Activated T-helper 2 cell treated with anti-CD3 and anti-CD28 coated beads, Interferon-gamma antibody, Interleukin-2, Interleukin-4, amounts not matched to agents 10 μg/mL and 5 μg/mL and 100 μg/mL, durations not matched to agents 14 hours and 24 hours and 36 hours (primary cell): Measurements from ENCODE around the gene RUNX2. TPM values are rescaled to one million over a fixed set of nuclear protein-coding genes. Genes with fewer than 3 reads are reported as not detected.
"Not testable (repeated sequence)": the region's sequence is repeated elsewhere in the genome, so short reads cannot be mapped to it uniquely, and the experiment has no call there.

ENCODE experiments used
- DNase-seq: peaks from one replicate; pipeline ENCODE4 v3.0.0; 2021; ENCODE audit warnings: low spot score
- H3K27ac Mint-ChIP-seq: one replicate; pipeline ENCODE4 v1.8.0; 2021; ENCODE audit warnings: mixed read lengths
- H3K27me3 Mint-ChIP-seq: one replicate; pipeline ENCODE4 v1.8.0; 2021; ENCODE audit warnings: low read depth, mixed read lengths
- H3K36me3 Mint-ChIP-seq: one replicate; pipeline ENCODE4 v1.8.0; 2021; ENCODE audit warnings: low read depth, mixed read lengths
- H3K4me1 Mint-ChIP-seq: one replicate; pipeline ENCODE4 v1.8.0; 2021; ENCODE audit warnings: low read depth, mixed read lengths
- H3K4me3 Mint-ChIP-seq: one replicate; pipeline ENCODE4 v1.8.0; 2021; ENCODE audit warnings: low read depth, mild to moderate bottlenecking, moderate library complexity, mixed read lengths
- H3K9me3 Mint-ChIP-seq: one replicate; pipeline ENCODE4 v1.8.0; 2021; ENCODE audit warnings: mixed read lengths
- intact Hi-C: fragments of 100-400 bp; cut with micrococcal nuclease; formaldehyde crosslinking; loops from one replicate; pipeline ENCODE4 v1.15.1; 2023
- total RNA-seq: library from RNA; stranded (reverse); gene quantifications from 2 replicates; pipeline ENCODE4 v1.2.3, GENCODE V29; 2022

RUNX2 gene
- total RNA-seq, 1 donor from 2014 or later = 60.8 TPM

DNA sequence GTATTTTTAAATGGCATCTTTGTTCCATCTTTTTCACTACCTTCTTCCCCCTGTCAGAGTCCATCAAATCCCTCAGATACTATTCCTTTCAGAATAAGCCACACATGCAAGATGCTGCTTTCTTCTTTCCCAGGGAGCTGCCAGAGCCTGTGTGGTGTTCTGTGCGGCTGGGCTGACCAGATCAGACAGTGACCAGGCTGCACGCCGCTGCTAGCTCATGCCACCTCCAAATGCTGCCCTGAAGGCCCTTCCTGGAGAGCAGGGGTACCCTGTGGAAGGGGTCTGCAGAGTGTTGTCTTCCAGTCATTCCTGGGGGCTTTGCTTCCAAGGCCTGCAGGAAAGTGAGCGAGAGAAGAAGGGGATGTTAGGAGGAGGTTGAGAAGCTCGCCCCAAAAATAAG lies 228.7 kb downstream of the RUNX2 start:
- H3K27ac Mint-ChIP-seq = no peak overlapping the region
- peaks cover 70% of the 10 kb centered on the region for H3K4me1 Mint-ChIP-seq
- H3K9me3 Mint-ChIP-seq = peaks cover 9% of the 10 kb centered on the region
- no peak for DNase-seq
- H3K27me3 Mint-ChIP-seq = no peaks in the 10 kb centered on the region
- intact Hi-C loops = loop anchor here (5.0 kb wide), 1 partner anchor 70 kb away; no protein-coding TSS in a partner anchor
- peaks cover 40% of the 10 kb centered on the region for H3K36me3 Mint-ChIP-seq
- no peak overlapping the region for H3K4me3 Mint-ChIP-seq

DNA sequence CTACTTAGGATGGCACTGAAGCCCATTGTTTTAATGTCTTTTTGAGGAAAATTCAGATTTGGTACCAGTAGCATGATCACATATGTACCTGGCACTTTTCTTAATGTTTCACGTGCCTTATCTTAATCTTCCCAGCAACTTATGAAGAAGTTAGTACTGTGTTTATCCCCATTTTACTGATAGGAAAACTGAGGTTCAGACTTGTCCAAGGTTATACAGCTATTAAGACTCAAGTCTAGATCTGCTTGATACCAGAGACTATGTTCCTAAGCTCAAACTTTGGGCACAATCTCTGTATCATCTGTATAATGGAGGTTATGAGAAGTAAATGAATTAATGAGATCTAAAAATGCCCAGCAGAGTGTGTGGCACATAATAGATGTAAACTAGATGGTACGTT lies 229.3 kb downstream of the RUNX2 start:
- Mint-ChIP-seq H3K9me3 (peaks cover 9% of the 10 kb centered on the region), H3K27ac (no peak overlapping the region), H3K4me3 (no peak overlapping the region), H3K4me1 (peaks cover 64% of the 10 kb centered on the region), H3K27me3 (no peaks in the 10 kb centered on the region), H3K36me3 (peaks cover 34% of the 10 kb centered on the region)
- no peak for DNase-seq
- intact Hi-C loops = loop anchor here (5.0 kb wide), 1 partner anchor 70 kb away; no protein-coding TSS in a partner anchor

DNA sequence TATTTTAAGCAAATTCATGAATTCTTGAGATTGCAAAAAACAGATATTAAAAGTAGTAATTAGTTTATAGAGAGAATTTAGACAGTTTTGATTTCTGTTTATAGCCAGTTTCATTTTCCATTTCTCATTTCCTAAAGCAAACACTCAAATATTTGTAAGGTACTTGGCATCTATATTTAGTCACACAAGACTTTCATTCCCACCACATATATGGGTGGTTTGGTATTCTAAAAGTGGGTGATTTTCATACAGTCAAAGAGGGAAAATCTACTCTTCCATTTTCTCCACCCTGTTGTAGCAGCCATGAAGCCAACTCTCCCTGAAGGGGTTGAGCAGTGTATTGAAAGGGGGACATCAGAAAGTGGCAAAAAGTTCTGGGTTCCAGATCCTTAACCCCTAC lies 230.7 kb downstream of the RUNX2 start:
- Mint-ChIP-seq H3K4me1 (peaks cover 52% of the 10 kb centered on the region), H3K4me3 (peak overlapping the region; percentile 6), H3K36me3 (peaks cover 32% of the 10 kb centered on the region), H3K27ac (peak overlapping the region; percentile 77), H3K9me3 (peaks cover 9% of the 10 kb centered on the region), H3K27me3 (no peaks in the 10 kb centered on the region)
- intact Hi-C loops = loop anchor here (1.0 to 5.0 kb wide), 6 partner anchors 27 to 364 kb away; no protein-coding TSS in a partner anchor
- DNase-seq = no peak

GRCh38 chr6:45560321-45560820 lies 232.2 kb downstream of the RUNX2 start:
- Mint-ChIP-seq H3K27ac (peak overlapping the region; percentile 86), H3K4me1 (peaks cover 43% of the 10 kb centered on the region), H3K4me3 (peak overlapping the region; percentile 56), H3K36me3 (peaks cover 33% of the 10 kb centered on the region)
- intact Hi-C loops, DNase-seq, H3K27me3 Mint-ChIP-seq, H3K9me3 Mint-ChIP-seq: not testable (repeated sequence)

- peaks cover 34% of the 10 kb centered on the region for H3K4me1 Mint-ChIP-seq
- H3K36me3 Mint-ChIP-seq = peaks cover 41% of the 10 kb centered on the region
- H3K4me3 Mint-ChIP-seq = no peak overlapping the region
- H3K27ac Mint-ChIP-seq = no peak overlapping the region
- intact Hi-C loops = no loop called here
- DNase-seq = no peak
- H3K9me3 Mint-ChIP-seq = peaks cover 9% of the 10 kb centered on the region
- no peaks in the 10 kb centered on the region for H3K27me3 Mint-ChIP-seq
These were observed 234.0 kb downstream of the RUNX2 start for GRCh38 chr6:45562171-45562570.

GRCh38 chr6:45563041-45563440 lies 234.9 kb downstream of the RUNX2 start:
- Mint-ChIP-seq H3K4me3 (no peak overlapping the region), H3K4me1 (peaks cover 27% of the 10 kb centered on the region), H3K27ac (no peak overlapping the region), H3K36me3 (peaks cover 39% of the 10 kb centered on the region), H3K27me3 (no peaks in the 10 kb centered on the region), H3K9me3 (peaks cover 9% of the 10 kb centered on the region)
- DNase-seq = no peak
- intact Hi-C loops = no loop called here

DNA sequence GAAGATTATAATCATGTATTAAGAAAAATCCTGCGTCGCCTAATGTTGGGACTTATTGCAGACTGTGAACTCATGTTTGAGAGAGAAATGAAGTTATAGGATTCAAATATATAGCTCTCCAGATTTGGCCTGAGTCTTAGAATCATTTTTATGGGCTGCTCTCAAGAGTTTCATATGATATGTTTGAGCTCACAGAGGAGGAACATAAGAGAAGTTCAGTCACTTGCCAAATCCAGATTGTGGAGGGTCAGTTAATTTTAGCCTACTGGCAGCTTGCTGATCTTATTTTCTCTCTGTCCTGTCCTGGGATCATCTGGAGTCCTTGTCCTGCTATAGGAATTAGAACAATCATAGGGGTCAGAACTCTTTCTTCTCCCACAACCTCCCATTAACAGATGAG lies 235.7 kb downstream of the RUNX2 start:
- peaks cover 9% of the 10 kb centered on the region for H3K9me3 Mint-ChIP-seq
- H3K36me3 Mint-ChIP-seq = peaks cover 35% of the 10 kb centered on the region
- H3K27me3 Mint-ChIP-seq = no peaks in the 10 kb centered on the region
- H3K4me1 Mint-ChIP-seq = peaks cover 24% of the 10 kb centered on the region
- intact Hi-C loops = no loop called here
- H3K4me3 Mint-ChIP-seq = no peak overlapping the region
- no peak for DNase-seq
- no peak overlapping the region for H3K27ac Mint-ChIP-seq

GRCh38 chr6:45566882-45567281 lies 238.8 kb downstream of the RUNX2 start:
- Mint-ChIP-seq H3K27ac (no peak overlapping the region), H3K36me3 (peaks cover 21% of the 10 kb centered on the region), H3K27me3 (no peaks in the 10 kb centered on the region), H3K4me1 (peaks cover 23% of the 10 kb centered on the region), H3K9me3 (no peaks in the 10 kb centered on the region), H3K4me3 (no peak overlapping the region)
- intact Hi-C loops = no loop called here
- no peak for DNase-seq

DNA sequence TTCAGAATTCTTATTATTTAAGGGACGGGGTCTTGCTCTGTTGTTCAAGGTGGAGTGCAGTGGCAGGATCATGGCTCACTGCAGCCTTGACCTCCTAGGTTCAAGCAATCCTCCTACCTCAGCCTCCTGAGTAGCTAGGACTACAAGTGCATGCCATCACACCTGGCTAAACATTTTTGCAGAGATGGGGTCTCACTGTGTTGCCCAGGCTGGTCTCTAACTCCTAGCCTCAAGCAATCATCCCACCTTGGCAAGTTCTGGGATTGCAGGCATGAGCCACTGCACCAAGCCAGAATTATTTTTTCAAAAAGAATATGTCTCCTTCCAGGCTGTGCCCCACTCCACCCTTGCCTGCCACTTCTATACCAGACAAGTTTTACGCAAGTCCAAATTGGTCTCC lies 239.7 kb downstream of the RUNX2 start:
- intact Hi-C loops = no loop called here
- Mint-ChIP-seq H3K9me3 (no peaks in the 10 kb centered on the region), H3K36me3 (peaks cover 21% of the 10 kb centered on the region), H3K4me1 (peaks cover 28% of the 10 kb centered on the region), H3K4me3 (no peak overlapping the region), H3K27ac (no peak overlapping the region), H3K27me3 (no peaks in the 10 kb centered on the region)
- DNase-seq = no peak

DNA sequence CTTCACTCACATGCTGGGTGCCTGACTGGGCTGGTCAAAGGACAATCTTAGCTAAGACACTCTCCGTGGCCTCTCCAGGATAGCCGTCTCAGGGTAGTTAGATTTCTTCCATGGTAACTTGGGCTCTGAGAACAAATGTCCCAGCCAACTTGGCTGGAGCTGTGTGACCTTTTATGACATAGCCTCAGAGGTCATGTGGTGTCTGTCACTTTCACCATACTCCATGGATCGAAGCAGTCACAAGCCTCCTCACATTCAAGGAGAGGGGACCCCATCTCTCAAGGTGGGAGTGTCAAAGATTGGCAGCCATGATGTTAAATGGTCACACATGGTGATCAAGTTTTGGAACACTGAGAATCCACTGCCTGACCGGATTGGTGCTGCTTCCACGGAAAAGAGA lies 240.5 kb downstream of the RUNX2 start:
- DNase-seq = no peak
- H3K4me1 Mint-ChIP-seq = peaks cover 35% of the 10 kb centered on the region
- H3K4me3 Mint-ChIP-seq = no peak overlapping the region
- peaks cover 27% of the 10 kb centered on the region for H3K36me3 Mint-ChIP-seq
- no peaks in the 10 kb centered on the region for H3K9me3 Mint-ChIP-seq
- H3K27me3 Mint-ChIP-seq = no peaks in the 10 kb centered on the region
- intact Hi-C loops = no loop called here
- H3K27ac Mint-ChIP-seq = peak overlapping the region; percentile 61

GRCh38 chr6:45569210-45569945 lies 241.2 kb downstream of the RUNX2 start:
- H3K27me3 Mint-ChIP-seq = no peaks in the 10 kb centered on the region
- intact Hi-C loops = no loop called here
- H3K9me3 Mint-ChIP-seq = no peaks in the 10 kb centered on the region
- no peak overlapping the region for H3K4me3 Mint-ChIP-seq
- H3K27ac Mint-ChIP-seq = peak overlapping the region; percentile 61
- H3K36me3 Mint-ChIP-seq = peaks cover 25% of the 10 kb centered on the region
- no peak for DNase-seq
- H3K4me1 Mint-ChIP-seq = peaks cover 36% of the 10 kb centered on the region

GRCh38 chr6:45571159-45571558 lies 243.0 kb downstream of the RUNX2 start:
- Mint-ChIP-seq H3K4me1 (peaks cover 36% of the 10 kb centered on the region), H3K9me3 (no peaks in the 10 kb centered on the region), H3K27ac (peak overlapping the region; percentile 87), H3K36me3 (peaks cover 20% of the 10 kb centered on the region), H3K4me3 (no peak overlapping the region), H3K27me3 (no peaks in the 10 kb centered on the region)
- no peak for DNase-seq
- intact Hi-C loops = loop anchor here (2.0 kb wide), 1 partner anchor 14 kb away; no protein-coding TSS in a partner anchor

DNA sequence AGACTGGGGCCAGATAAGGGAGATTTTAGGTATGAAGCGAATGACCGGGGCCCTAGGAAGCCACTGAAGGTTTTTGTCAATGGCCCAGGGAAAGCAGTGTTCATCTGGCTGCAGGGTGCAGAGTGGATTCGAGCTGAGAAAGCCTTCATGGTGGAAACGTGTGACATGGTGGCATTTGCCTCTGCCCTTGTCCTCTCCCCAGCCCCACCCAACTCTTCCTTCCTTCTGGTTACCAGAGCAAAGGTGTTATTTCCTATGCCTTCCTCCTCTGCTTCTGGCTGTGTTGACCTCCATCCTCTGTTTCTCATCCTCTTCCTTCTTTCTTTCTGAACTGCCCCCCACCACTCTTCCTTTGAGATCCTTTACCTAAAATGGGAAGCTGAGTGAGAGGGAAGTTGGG lies 244.7 kb downstream of the RUNX2 start:
- Mint-ChIP-seq H3K9me3 (no peaks in the 10 kb centered on the region), H3K4me3 (no peak overlapping the region)

More for the DNA sequence above, 244.7 kb downstream of the RUNX2 start:
- intact Hi-C loops = no loop called here
- Mint-ChIP-seq H3K27me3 (no peaks in the 10 kb centered on the region), H3K27ac (peak overlapping the region; percentile 34), H3K4me1 (peaks cover 39% of the 10 kb centered on the region), H3K36me3 (peaks cover 17% of the 10 kb centered on the region)
- DNase-seq = no peak
